H9 (cell line): Measurements from ENCODE around the gene TBP. TPM values are rescaled to one million over a fixed set of nuclear protein-coding genes. Genes with fewer than 3 reads are reported as not detected.

Experiments
- DNase-seq: peaks from one replicate; pipeline ENCODE4 v3.0.0-alpha.2; 2017
- H2AFZ ChIP-seq: one replicate; pipeline ENCODE4 v1.6.1; 2013; ENCODE audit warnings: mild to moderate bottlenecking, low read length, control low read depth, moderate library complexity
- H2AK5ac ChIP-seq: 2 replicates; pipeline ENCODE4 v1.6.1; 2013; ENCODE audit warnings: low read length, control low read depth, mixed read lengths; ENCODE audit not compliant: insufficient read length
- H2BK120ac ChIP-seq: one replicate; pipeline ENCODE4 v1.6.1; 2013; ENCODE audit warnings: low read depth, mild to moderate bottlenecking, low read length, control low read depth, inconsistent platforms; ENCODE audit not compliant: poor library complexity, severe bottlenecking
- H2BK12ac ChIP-seq: 2 replicates; pipeline ENCODE4 v1.6.1; 2013; ENCODE audit warnings: low read length, control low read depth, mixed read lengths, low read depth; ENCODE audit not compliant: insufficient read length
- H2BK15ac ChIP-seq: 2 replicates; pipeline ENCODE4 v1.6.1; 2013; ENCODE audit warnings: low read depth, low read length, control low read depth
- H2BK20ac ChIP-seq: one replicate; pipeline ENCODE4 v1.6.1; 2013; ENCODE audit warnings: low read depth, mild to moderate bottlenecking, low read length, control low read depth, inconsistent platforms; ENCODE audit not compliant: poor library complexity, severe bottlenecking
- H2BK5ac ChIP-seq: 2 replicates; pipeline ENCODE4 v1.6.1; 2013; ENCODE audit warnings: low read length, control low read depth, mixed read lengths; ENCODE audit not compliant: insufficient read length
- H3K14ac ChIP-seq: 2 replicates; pipeline ENCODE4 v1.6.1; 2013; ENCODE audit warnings: low read length, control low read depth; ENCODE audit not compliant: insufficient read depth
- H3K18ac ChIP-seq: 2 replicates; pipeline ENCODE4 v1.6.1; 2013; ENCODE audit warnings: low read depth, mild to moderate bottlenecking, mixed read lengths, low read length, control low read depth; ENCODE audit not compliant: insufficient read length
- H3K23ac ChIP-seq: 2 replicates; pipeline ENCODE4 v1.6.1; 2013; ENCODE audit warnings: low read length, control low read depth, mixed read lengths, low read depth; ENCODE audit not compliant: insufficient read length
- H3K23me2 ChIP-seq: 2 replicates; pipeline ENCODE4 v1.6.1; 2013; ENCODE audit warnings: low read depth, mild to moderate bottlenecking, mixed read lengths, low read length, control low read depth; ENCODE audit not compliant: insufficient read length, poor library complexity, severe bottlenecking
- H3K27ac ChIP-seq: 2 replicates; pipeline ENCODE4 v1.5.1; 2013; ENCODE audit warnings: low read length, control low read depth, mixed read lengths, low read depth; ENCODE audit not compliant: insufficient read length
- H3K27me3 ChIP-seq: 2 replicates; pipeline ENCODE4 v1.6.1; 2013; ENCODE audit warnings: low read length, control low read depth, inconsistent platforms; ENCODE audit not compliant: insufficient read depth
- H3K4ac ChIP-seq: 2 replicates; pipeline ENCODE4 v1.6.1; 2013; ENCODE audit warnings: low read depth, mild to moderate bottlenecking, control low read depth, inconsistent platforms, low read length, moderate library complexity
- H3K4me1 ChIP-seq: 2 replicates; pipeline ENCODE4 v1.6.1; 2013; ENCODE audit warnings: low read length, control low read depth, inconsistent platforms; ENCODE audit not compliant: insufficient read depth
- H3K4me2 ChIP-seq: 2 replicates; pipeline ENCODE4 v1.6.1; 2013; ENCODE audit warnings: low read length, control low read depth, mixed read lengths; ENCODE audit not compliant: insufficient read length, insufficient read depth
- H3K56ac ChIP-seq: 2 replicates; pipeline ENCODE4 v1.6.1; 2013; ENCODE audit warnings: low read depth, mild to moderate bottlenecking, mixed read lengths, low read length, control low read depth; ENCODE audit not compliant: insufficient read length
- H3K79me1 ChIP-seq: 2 replicates; pipeline ENCODE4 v1.6.1; 2013; ENCODE audit warnings: low read depth, mild to moderate bottlenecking, moderate library complexity, low read length, control low read depth, inconsistent platforms; ENCODE audit not compliant: insufficient read depth, poor library complexity, severe bottlenecking
- H3K79me2 ChIP-seq: 2 replicates; pipeline ENCODE4 v1.6.1; 2013; ENCODE audit warnings: low read length, control low read depth, inconsistent platforms; ENCODE audit not compliant: insufficient read depth
- H3K9ac ChIP-seq: 2 replicates; pipeline ENCODE4 v1.6.1; 2013; ENCODE audit warnings: low read length, control low read depth, mixed read lengths; ENCODE audit not compliant: insufficient read length; ENCODE audit errors: extremely low read depth
- H3K9me3 ChIP-seq: one replicate; pipeline ENCODE4 v1.6.1; 2013; ENCODE audit warnings: low read depth, low read length, inconsistent platforms; ENCODE audit not compliant: control insufficient read depth
- H3T11ph ChIP-seq: one replicate; pipeline ENCODE4 v1.6.1; 2013; ENCODE audit warnings: mild to moderate bottlenecking, low read length, control low read depth, inconsistent platforms
- H4K20me1 ChIP-seq: one replicate; pipeline ENCODE4 v1.6.1; 2013; ENCODE audit not compliant: control insufficient read depth, insufficient read length, insufficient read depth
- H4K5ac ChIP-seq: 2 replicates; pipeline ENCODE4 v1.6.1; 2013; ENCODE audit warnings: low read depth, mild to moderate bottlenecking, mixed read lengths, low read length, control low read depth; ENCODE audit not compliant: insufficient read length
- H4K8ac ChIP-seq: replicated peaks from 2 replicates; pipeline ENCODE4 v1.6.1; 2013; ENCODE audit warnings: low read length, control low read depth, mixed read lengths, low read depth; ENCODE audit not compliant: insufficient read length
- H4K91ac ChIP-seq: 2 replicates; pipeline ENCODE4 v1.6.1; 2013; ENCODE audit warnings: low read depth, mild to moderate bottlenecking, moderate library complexity, mixed read lengths, low read length, control low read depth; ENCODE audit not compliant: insufficient read length
- H3K27ac Mint-ChIP-seq, 3 experiments: 2 replicates in 2 of 3; 3 replicates in 1 of 3; pipeline ENCODE4 v1.8.0; 2020 to 2021; ENCODE audit warnings: mixed read lengths in 3 of 3, mild to moderate bottlenecking in 1 of 3, moderate library complexity in 1 of 3
- H3K27me3 Mint-ChIP-seq: 2 replicates; pipeline ENCODE4 v1.8.0; 2021; ENCODE audit warnings: low read depth, mild to moderate bottlenecking, moderate library complexity, mixed read lengths
- H3K36me3 Mint-ChIP-seq, 3 experiments: 2 replicates in 2 of 3; 3 replicates in 1 of 3; pipeline ENCODE4 v1.8.0; 2020 to 2021; ENCODE audit warnings: low read depth in 3 of 3, mixed read lengths in 3 of 3; ENCODE audit not compliant: insufficient read depth in 1 of 3
- H3K4me1 Mint-ChIP-seq, 2 experiments: 2 replicates each; pipeline ENCODE4 v1.8.0; 2020; ENCODE audit warnings: mixed read lengths in 2 of 2
- H3K4me3 Mint-ChIP-seq, 2 experiments: 2 replicates in 1 of 2; 3 replicates in 1 of 2; pipeline ENCODE4 v1.8.0; 2020 to 2021; ENCODE audit warnings: mild to moderate bottlenecking in 2 of 2, mixed read lengths in 2 of 2, moderate library complexity in 1 of 2
- H3K9me3 Mint-ChIP-seq, 2 experiments: 2 replicates in 1 of 2; 3 replicates in 1 of 2; pipeline ENCODE4 v1.8.0; 2020; ENCODE audit warnings: mild to moderate bottlenecking in 2 of 2, mixed read lengths in 2 of 2, moderate library complexity in 1 of 2
- total RNA-seq: library from RNA; stranded (reverse); gene quantifications from 2 replicates; pipeline ENCODE4 v1.2.1, GENCODE V29; 2021
- TF ChIP-seq, protein P1 (sequence below): fragments of 200-600 bp; sonication (generic); conservative IDR thresholded peaks from 3 replicates; pipeline ENCODE4 v1.8.0; 2021; ENCODE audit warnings: antibody characterized with exemption, mild to moderate bottlenecking

TBP gene
- total RNA-seq, 1 experiment from 2014 or later, result 22.6 TPM

DNA sequence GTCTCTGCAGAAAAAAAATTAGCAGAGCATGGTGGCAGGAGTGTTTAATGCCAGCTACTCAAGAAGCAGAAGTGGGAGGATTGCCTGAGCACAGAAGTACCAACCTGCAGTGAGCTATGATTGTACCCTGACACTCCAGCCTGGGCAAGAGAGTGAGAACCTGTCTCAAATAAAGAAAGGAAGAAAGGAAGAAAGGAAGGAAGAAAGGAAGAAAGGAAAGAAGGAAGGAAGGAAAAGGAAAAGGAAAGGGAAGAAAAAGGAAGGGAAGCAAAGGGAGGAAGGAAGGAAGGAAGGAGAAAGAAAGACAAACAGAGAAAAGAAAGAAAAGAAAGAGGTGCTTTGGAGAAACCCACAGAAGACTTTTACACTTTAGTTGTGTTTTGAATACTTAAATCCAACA lies 43.1 kb downstream of the TBP start:
- H2AK5ac ChIP-seq, result no peak overlapping the region
- H2BK15ac ChIP-seq, result no peak overlapping the region
- no peak overlapping the region for H3K56ac ChIP-seq
- no peak overlapping the region for H4K5ac ChIP-seq
- peaks cover 7% of the 10 kb centered on the region; the same call in 1 of the 2 replicates for H3K27me3 Mint-ChIP-seq
- no peak overlapping the region for H2AFZ ChIP-seq
- H3K18ac ChIP-seq, result no peak overlapping the region
- no peak overlapping the region for H3K27ac ChIP-seq
- H3K4me3 Mint-ChIP-seq, result no peak overlapping the region
- no peak overlapping the region for H2BK120ac ChIP-seq
- no peak overlapping the region for H2BK12ac ChIP-seq
- H4K20me1 ChIP-seq, result no peaks in the 10 kb centered on the region
- H3K4ac ChIP-seq, result no peak overlapping the region
- H3K79me2 ChIP-seq, result no peaks in the 10 kb centered on the region
- H3K23ac ChIP-seq, result no peak overlapping the region
- TF ChIP-seq, protein P1, sequence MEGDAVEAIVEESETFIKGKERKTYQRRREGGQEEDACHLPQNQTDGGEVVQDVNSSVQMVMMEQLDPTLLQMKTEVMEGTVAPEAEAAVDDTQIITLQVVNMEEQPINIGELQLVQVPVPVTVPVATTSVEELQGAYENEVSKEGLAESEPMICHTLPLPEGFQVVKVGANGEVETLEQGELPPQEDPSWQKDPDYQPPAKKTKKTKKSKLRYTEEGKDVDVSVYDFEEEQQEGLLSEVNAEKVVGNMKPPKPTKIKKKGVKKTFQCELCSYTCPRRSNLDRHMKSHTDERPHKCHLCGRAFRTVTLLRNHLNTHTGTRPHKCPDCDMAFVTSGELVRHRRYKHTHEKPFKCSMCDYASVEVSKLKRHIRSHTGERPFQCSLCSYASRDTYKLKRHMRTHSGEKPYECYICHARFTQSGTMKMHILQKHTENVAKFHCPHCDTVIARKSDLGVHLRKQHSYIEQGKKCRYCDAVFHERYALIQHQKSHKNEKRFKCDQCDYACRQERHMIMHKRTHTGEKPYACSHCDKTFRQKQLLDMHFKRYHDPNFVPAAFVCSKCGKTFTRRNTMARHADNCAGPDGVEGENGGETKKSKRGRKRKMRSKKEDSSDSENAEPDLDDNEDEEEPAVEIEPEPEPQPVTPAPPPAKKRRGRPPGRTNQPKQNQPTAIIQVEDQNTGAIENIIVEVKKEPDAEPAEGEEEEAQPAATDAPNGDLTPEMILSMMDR, result no peak
- H2BK20ac ChIP-seq, result no peak overlapping the region
- H3K27ac Mint-ChIP-seq, result no peak overlapping the region
- peaks cover 0 to 19% (median 10%) of the 10 kb centered on the region in 3 experiments; a peak in 6 of 7 replicates for H3K36me3 Mint-ChIP-seq
- no peak overlapping the region for H3K14ac ChIP-seq
- H3K4me2 ChIP-seq, result no peak overlapping the region
- no peak overlapping the region for H4K8ac ChIP-seq
- no peak for DNase-seq
- no peaks in the 10 kb centered on the region for H3K27me3 ChIP-seq
- H3K4me1 Mint-ChIP-seq, result peaks cover 29 to 33% of the 10 kb centered on the region in 2 experiments
- no peak overlapping the region for H3T11ph ChIP-seq
- no peaks in the 10 kb centered on the region for H3K9me3 ChIP-seq
- H3K9ac ChIP-seq, result no peak overlapping the region
- H3K9me3 Mint-ChIP-seq, result peaks cover 16 to 20% of the 10 kb centered on the region in 2 experiments
- no peaks in the 10 kb centered on the region for H3K79me1 ChIP-seq
- no peak overlapping the region for H4K91ac ChIP-seq
- no peaks in the 10 kb centered on the region for H3K23me2 ChIP-seq
- no peak overlapping the region for H2BK5ac ChIP-seq
- H3K4me1 ChIP-seq, result peaks cover 4% of the 10 kb centered on the region; the same call in 1 of the 2 replicates
